Body of pancreas (tissue), 4 donors: ENCODE data around the gene MGLL.

Source experiments
- CTCF ChIP-seq, 7 experiments: fragments of 450-650 bp in 4 of 7; fragments of 200-600 bp in 3 of 7; sonication (generic) in 3 of 7; IDR thresholded peaks; one replicate each; pipeline ENCODE4 v1.5.1; 2016 to 2019; ENCODE audit warnings: antibody characterized with exemption in 7 of 7
- POLR2A ChIP-seq, 3 donors: fragments of 450-650 bp; IDR thresholded peaks; one replicate each; pipeline ENCODE4 v1.6.1; 2016; ENCODE audit warnings: antibody characterized with exemption in 3 of 3, mild to moderate bottlenecking in 2 of 3

GRCh38 chr3:127805026-127805753 is 17.1 kb downstream of the MGLL start:
- no peak for TF ChIP-seq CTCF (IDR thresholded peaks at IDR 0.05)
- TF ChIP-seq POLR2A (IDR thresholded peaks at IDR 0.05), result no peak
